T-helper 17 cell (primary cell): ENCODE data around the gene FOXO6. TPM values are rescaled to one million over a fixed set of nuclear protein-coding genes. Genes with fewer than 3 reads are reported as not detected.
"Not testable (repeated sequence)": the region's sequence is repeated elsewhere in the genome, so short reads cannot be mapped to it uniquely, and the experiment has no call there.

Source experiments
- ATAC-seq: fragments of 150-1000 bp; cut with Tn5 transposase; 2 replicates; pipeline ENCODE4 v1.10.0; 2021; ENCODE audit warnings: mild to moderate bottlenecking, moderate library complexity
- DNase-seq, 3 donors: peaks; one replicate each; pipeline versions ENCODE4 v3.0.0 to v3.0.0-alpha.2; 2020 to 2021
- H3K9me3 ChIP-seq: one replicate; pipeline ENCODE4 v1.7.0; 2013; ENCODE audit warnings: low read length, mild to moderate bottlenecking; ENCODE audit not compliant: control insufficient read depth, poor library complexity, severe bottlenecking
- H3K27ac Mint-ChIP-seq: one replicate; pipeline ENCODE4 v1.8.0; 2022; ENCODE audit warnings: mild to moderate bottlenecking, moderate library complexity, mixed read lengths
- H3K27me3 Mint-ChIP-seq: one replicate; pipeline ENCODE4 v1.8.0; 2022; ENCODE audit warnings: mixed read lengths
- H3K36me3 Mint-ChIP-seq: one replicate; pipeline ENCODE4 v1.8.0; 2022; ENCODE audit warnings: low read depth, mixed read lengths
- H3K4me1 Mint-ChIP-seq: one replicate; pipeline ENCODE4 v1.8.0; 2022; ENCODE audit warnings: mild to moderate bottlenecking, mixed read lengths
- H3K4me3 Mint-ChIP-seq: one replicate; pipeline ENCODE4 v1.8.0; 2022; ENCODE audit warnings: mild to moderate bottlenecking, moderate library complexity, mixed read lengths
- total RNA-seq, 4 donors: library from RNA in 2 of 4; stranded (reverse) in 2 of 4; gene quantifications; one replicate each; pipeline ENCODE4 v1.2.3 and lab custom pipeline; 2022 to 2026

The FOXO6 gene
- total RNA-seq, 2 donors from 2014 or later, result 0.86 to 1.8 TPM

GRCh38 chr1:41322101-41322661 is 39.1 kb upstream of the FOXO6 start:
- H3K4me1 Mint-ChIP-seq, result peaks cover 4% of the 10 kb centered on the region
- no peak overlapping the region for H3K27ac Mint-ChIP-seq
- H3K36me3 Mint-ChIP-seq, result peaks cover 2% of the 10 kb centered on the region
- peaks cover 32% of the 10 kb centered on the region for H3K27me3 Mint-ChIP-seq
- H3K4me3 Mint-ChIP-seq, result no peak overlapping the region
- DNase-seq (no peak), ATAC-seq (no peak)
- no peaks in the 10 kb centered on the region for H3K9me3 ChIP-seq

- Mint-ChIP-seq H3K36me3 (peaks cover 2% of the 10 kb centered on the region), H3K27me3 (peaks cover 32% of the 10 kb centered on the region), H3K4me1 (peaks cover 4% of the 10 kb centered on the region), H3K4me3 (no peak overlapping the region), H3K27ac (no peak overlapping the region)
- ATAC-seq (no peak), DNase-seq (no peak)
- no peaks in the 10 kb centered on the region for H3K9me3 ChIP-seq
Measured at GRCh38 chr1:41322835-41323234, 38.4 kb upstream of the FOXO6 start.

GRCh38 chr1:41323243-41323642 is 38.0 kb upstream of the FOXO6 start:
- Mint-ChIP-seq H3K36me3 (peaks cover 2% of the 10 kb centered on the region), H3K4me3 (no peak overlapping the region), H3K4me1 (peaks cover 4% of the 10 kb centered on the region), H3K27ac (no peak overlapping the region), H3K27me3 (peaks cover 31% of the 10 kb centered on the region)
- no peak for DNase-seq
- no peak for ATAC-seq
- H3K9me3 ChIP-seq, result no peaks in the 10 kb centered on the region

GRCh38 chr1:41325801-41326200 is 35.4 kb upstream of the FOXO6 start:
- Mint-ChIP-seq H3K27ac (no peak overlapping the region), H3K36me3 (no peaks in the 10 kb centered on the region)

GRCh38 chr1:41327383-41327999 is 33.7 kb upstream of the FOXO6 start:
- Mint-ChIP-seq H3K27ac (no peak overlapping the region), H3K36me3 (no peaks in the 10 kb centered on the region), H3K4me1 (no peaks in the 10 kb centered on the region), H3K27me3 (peaks cover 22% of the 10 kb centered on the region), H3K4me3 (no peak overlapping the region)
- no peak for ATAC-seq
- no peak for DNase-seq
- H3K9me3 ChIP-seq, result no peaks in the 10 kb centered on the region

More at GRCh38 chr1:41325801-41326200, 35.4 kb upstream of the FOXO6 start:
- H3K4me1 Mint-ChIP-seq, result peaks cover 2% of the 10 kb centered on the region
- H3K27me3 Mint-ChIP-seq, result peaks cover 14% of the 10 kb centered on the region
- DNase-seq (no peak), ATAC-seq (no peak)
- H3K9me3 ChIP-seq, result no peaks in the 10 kb centered on the region
- no peak overlapping the region for H3K4me3 Mint-ChIP-seq

- DNase-seq, result no peak
- no peak overlapping the region for H3K4me3 Mint-ChIP-seq
- no peaks in the 10 kb centered on the region for H3K36me3 Mint-ChIP-seq
- peaks cover 22% of the 10 kb centered on the region for H3K27me3 Mint-ChIP-seq
- H3K9me3 ChIP-seq, result no peaks in the 10 kb centered on the region
- ATAC-seq, result no peak
- H3K4me1 Mint-ChIP-seq, result no peaks in the 10 kb centered on the region
- no peak overlapping the region for H3K27ac Mint-ChIP-seq
Measured at GRCh38 chr1:41328001-41328615, 33.1 kb upstream of the FOXO6 start.

GRCh38 chr1:41328780-41329640 is 32.2 kb upstream of the FOXO6 start:
- ATAC-seq, result no peak
- H3K4me3 Mint-ChIP-seq, result no peak overlapping the region
- H3K36me3 Mint-ChIP-seq, result no peaks in the 10 kb centered on the region
- no peak for DNase-seq
- H3K4me1 Mint-ChIP-seq, result no peaks in the 10 kb centered on the region
- no peaks in the 10 kb centered on the region for H3K9me3 ChIP-seq
- peaks cover 22% of the 10 kb centered on the region for H3K27me3 Mint-ChIP-seq
- H3K27ac Mint-ChIP-seq, result no peak overlapping the region

GRCh38 chr1:41329662-41330587 is 31.3 kb upstream of the FOXO6 start:
- H3K9me3 ChIP-seq, result no peaks in the 10 kb centered on the region
- no peaks in the 10 kb centered on the region for H3K4me1 Mint-ChIP-seq
- ATAC-seq (no peak), DNase-seq (no peak)
- H3K27me3 Mint-ChIP-seq, result peaks cover 13% of the 10 kb centered on the region
- H3K27ac Mint-ChIP-seq, result no peak overlapping the region
- no peak overlapping the region for H3K4me3 Mint-ChIP-seq
- no peaks in the 10 kb centered on the region for H3K36me3 Mint-ChIP-seq

GRCh38 chr1:41330588-41331545 is 30.4 kb upstream of the FOXO6 start:
- Mint-ChIP-seq H3K27me3 (peaks cover 16% of the 10 kb centered on the region), H3K4me3 (no peak overlapping the region), H3K27ac (no peak overlapping the region), H3K4me1 (no peaks in the 10 kb centered on the region), H3K36me3 (no peaks in the 10 kb centered on the region)
- H3K9me3 ChIP-seq, result no peaks in the 10 kb centered on the region
- DNase-seq (no peak), ATAC-seq (no peak)

GRCh38 chr1:41331546-41331917 is 29.7 kb upstream of the FOXO6 start:
- DNase-seq (no peak), ATAC-seq (no peak)
- Mint-ChIP-seq H3K27me3 (peaks cover 23% of the 10 kb centered on the region), H3K27ac (no peak overlapping the region), H3K4me1 (no peaks in the 10 kb centered on the region), H3K36me3 (no peaks in the 10 kb centered on the region), H3K4me3 (no peak overlapping the region)
- H3K9me3 ChIP-seq, result no peaks in the 10 kb centered on the region

GRCh38 chr1:41332161-41332560 is 29.1 kb upstream of the FOXO6 start:
- H3K27me3 Mint-ChIP-seq, result peaks cover 28% of the 10 kb centered on the region
- not testable (repeated sequence) for ATAC-seq, H3K27ac Mint-ChIP-seq, H3K36me3 Mint-ChIP-seq, H3K9me3 ChIP-seq, H3K4me1 Mint-ChIP-seq, H3K4me3 Mint-ChIP-seq, DNase-seq
